Tongue (tissue), 2 donors: Measurements from ENCODE around the gene LRP5. TPM values are rescaled to one million over a fixed set of nuclear protein-coding genes. Genes with fewer than 3 reads are reported as not detected.

Experiments
- DNase-seq: peaks from one replicate; pipeline ENCODE4 v3.0.0-alpha.2; 2015
- total RNA-seq: library from RNA; depleted of rRNA; stranded (reverse); fragments of >200 nt; gene quantifications from one replicate; pipeline ENCODE4 v1.2.3, GENCODE V29; 2014

LRP5 gene
- total RNA-seq = 67.5 TPM

DNA sequence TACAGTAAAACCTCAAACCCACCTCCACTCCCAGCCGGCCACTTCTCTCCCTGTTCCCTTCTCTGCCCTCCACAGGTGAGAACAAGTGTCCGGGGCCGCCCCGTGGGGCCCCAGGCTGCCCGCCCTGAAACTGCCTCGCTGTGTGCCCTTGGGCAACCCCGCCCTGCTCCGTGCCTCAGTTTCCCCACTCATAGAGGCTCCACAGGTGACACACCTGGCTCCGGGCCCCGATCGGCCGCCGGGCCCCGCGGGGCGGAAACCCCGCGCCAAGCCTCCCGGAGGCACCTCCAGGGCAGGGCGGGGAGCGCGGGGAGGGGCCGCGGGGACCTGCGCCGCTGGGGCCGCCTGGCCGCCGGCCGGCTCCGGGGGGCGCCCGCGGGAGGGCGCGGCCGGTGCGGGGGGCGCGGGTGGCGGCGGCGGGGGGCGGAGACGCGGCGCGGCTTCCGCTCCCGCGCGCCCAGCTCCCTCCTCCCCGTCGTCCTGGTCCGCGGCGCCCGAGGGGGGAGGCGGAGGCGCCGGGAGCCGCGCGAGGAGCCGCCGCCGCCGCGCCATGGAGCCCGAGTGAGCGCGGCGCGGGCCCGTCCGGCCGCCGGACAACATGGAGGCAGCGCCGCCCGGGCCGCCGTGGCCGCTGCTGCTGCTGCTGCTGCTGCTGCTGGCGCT, at the start of gene LRP5:
LRP5 (plus strand) TSS at position 475 of the 663 bp plus-strand sequence; CDS start at position 599, 124 bp downstream.
- DNase-seq = peak; percentile 65

DNA sequence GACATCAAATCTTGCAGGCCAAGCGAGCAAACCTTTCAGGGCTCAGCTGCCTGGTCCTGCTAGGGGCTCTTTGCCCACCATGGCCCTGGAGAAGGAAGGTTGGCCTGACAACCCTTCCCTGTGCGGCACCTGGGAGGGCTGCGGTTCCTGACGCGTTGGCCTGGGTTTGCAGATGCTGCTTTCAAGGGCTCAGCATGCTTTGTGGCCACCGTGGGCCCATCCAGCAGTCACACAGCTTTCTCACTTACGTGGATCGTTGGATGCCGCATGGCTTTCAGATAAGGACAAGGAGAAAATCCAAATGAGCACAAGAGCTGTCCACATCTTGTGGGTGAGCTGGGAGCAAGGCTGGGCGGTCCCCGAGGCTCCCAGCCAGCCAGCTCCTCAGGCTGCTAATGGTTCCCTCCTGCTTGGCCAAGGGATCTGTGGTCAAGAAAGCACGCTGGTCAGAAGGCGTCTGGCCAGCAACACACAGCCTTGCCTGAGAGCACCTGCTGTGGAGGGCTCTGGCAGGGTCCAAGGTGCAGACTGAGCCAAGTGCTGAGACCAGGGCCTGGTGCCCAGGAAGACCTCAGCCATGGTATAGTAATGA, 48.9 kb upstream of the LRP5 start:
- no peak for DNase-seq

DNA sequence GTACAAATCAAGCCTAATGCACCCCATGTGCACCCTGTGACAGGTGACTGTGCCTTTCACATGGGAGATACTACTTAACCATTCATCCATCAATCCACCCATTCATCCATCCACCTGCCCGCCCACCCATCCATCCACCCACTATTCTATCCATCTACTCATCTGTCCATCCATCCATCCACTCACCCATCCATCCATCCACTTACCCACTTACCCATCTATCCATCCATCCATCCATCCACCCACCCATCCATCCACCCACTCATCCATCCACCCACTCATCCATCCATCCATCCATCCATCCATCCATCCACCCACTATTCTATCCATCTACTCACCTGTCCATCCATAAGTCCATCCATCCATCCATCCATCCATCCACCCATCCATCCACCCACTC, 48.1 kb upstream of the LRP5 start:
- DNase-seq = no peak

- no peak for DNase-seq
Measured at GRCh38 chr11:68264741-68265540, 47.5 kb upstream of the LRP5 start.

GRCh38 chr11:68266121-68266891, 46.1 kb upstream of the LRP5 start:
- no peak for DNase-seq

DNA sequence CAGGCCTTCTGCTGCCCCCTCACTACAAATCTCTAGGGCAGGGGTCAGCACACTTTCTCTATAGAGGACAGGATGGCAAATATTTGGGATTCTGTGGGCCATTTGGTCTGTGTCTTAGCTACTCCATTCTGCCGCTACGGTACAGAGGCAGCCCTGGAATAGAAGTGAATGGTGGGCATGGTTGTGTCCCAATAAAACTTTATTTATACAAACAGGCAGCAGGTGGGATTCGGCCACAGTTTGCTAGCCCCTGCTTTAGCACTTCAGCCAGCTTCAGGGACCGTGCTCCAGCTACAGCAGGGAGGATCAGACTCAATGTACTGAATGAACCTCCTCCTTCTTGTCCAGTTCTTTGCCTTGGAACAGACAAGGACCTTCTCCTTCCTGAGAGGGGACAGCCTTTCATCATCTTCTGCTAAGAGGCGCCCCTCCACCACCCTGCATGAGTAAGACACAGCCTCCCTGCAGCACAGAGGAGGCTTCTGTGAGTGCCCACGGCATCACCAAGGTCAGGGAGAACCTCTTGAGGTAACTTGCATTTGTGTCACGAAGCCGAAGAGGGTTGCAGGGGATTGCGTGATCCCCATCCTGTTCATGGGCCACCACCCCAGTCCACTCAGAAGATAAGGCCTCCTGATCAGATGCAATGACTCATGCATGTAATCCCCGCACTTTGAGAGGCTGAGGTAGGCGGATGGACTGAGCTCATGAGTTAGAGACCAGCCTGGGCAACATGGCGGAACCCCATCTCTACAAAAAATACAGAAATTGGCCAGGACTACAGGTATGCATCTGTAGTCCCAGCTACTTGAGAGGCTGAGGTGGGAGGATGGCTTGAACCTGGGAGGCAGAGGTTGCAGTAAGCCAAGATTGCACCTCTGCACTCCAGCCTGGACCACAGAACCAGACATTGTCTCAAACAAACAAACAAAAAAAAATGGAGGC, 45.2 kb upstream of the LRP5 start:
- no peak for DNase-seq

GRCh38 chr11:68267881-68268240, 44.5 kb upstream of the LRP5 start:
- no peak for DNase-seq

DNA sequence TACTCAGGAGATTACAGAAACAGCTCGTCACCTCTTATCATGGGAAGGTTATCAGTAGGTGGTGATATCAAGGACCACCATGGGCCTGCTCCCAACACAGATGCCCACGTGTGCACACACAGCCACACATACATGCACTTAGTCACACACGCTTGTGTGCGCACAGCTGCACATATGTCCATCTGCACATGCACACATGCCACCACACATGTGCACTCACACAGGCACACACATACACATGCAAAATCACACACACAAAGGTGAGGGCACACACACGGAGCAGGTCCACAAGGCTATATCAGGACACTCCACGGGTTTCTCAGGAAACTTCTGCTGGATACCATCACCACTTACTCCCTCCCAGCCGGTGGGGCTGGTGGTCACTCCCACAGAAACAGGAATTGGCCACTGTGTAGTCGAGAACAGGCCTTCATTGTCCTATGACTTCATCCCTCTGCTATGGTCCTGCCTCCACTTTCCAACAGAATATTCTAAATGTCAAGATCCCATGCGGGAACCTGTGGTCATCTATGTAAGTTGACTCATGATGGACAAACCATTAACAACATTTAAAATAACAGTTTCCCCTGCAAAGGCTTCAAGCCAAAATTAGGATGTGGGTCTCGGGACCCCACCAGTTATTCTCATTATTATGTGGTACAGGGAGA, 42.8 kb upstream of the LRP5 start:
- DNase-seq = peak; percentile 32

- no peak for DNase-seq
Measured at GRCh38 chr11:68270196-68271022, 42.0 kb upstream of the LRP5 start.

- DNase-seq = peak; percentile 80
Measured at GRCh38 chr11:68271023-68271780, 41.2 kb upstream of the LRP5 start.

DNA sequence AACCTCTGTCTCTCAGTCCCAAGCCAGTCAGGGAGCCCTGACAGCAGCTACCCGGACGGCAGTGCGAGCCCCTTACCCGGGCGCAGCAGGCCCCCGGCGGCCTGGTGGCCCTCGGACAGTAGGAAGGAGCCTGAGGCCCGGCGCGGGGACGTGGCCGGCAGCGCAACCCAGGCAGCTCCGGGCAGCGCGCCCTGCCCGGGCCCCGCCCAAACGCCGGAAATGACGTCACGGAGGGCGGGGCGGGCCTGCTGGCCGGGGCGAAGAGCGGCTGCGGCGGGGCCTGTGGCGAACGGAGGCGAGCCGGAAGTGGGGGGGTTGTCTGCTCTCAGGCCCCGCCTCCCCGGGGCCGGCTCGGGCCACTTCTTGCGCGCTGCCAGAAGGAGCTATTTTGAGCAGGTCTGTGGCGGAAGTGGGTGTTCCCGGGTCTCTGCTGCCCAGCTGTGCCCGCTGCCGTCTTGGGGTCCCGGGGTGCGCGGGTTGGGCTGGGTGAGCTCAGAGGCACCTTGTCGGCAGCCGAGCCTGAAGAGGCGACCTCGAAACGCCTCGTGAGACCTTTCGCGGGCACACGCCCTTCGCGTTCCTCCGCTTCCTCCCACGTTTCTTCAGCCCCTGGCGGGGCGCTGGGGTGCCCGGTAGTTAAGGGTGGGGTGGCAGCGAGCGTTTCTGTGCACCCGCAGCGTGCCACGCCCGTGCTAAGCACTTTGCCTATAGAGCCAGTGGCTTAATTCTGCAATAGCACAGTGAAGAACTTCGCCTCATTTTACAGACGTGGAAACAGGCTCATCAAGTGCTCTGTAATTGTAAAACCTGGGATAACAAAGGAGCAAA, 40.4 kb upstream of the LRP5 start, which contains the start of gene C11orf24:
C11orf24 (minus strand) TSS at position 193 of the 828 bp plus-strand sequence. CDS start 8,206 bp downstream, outside the sequence.
- peak; percentile 98 for DNase-seq

- no peak for DNase-seq
Measured at GRCh38 chr11:68273026-68273738, 39.2 kb upstream of the LRP5 start.

DNA sequence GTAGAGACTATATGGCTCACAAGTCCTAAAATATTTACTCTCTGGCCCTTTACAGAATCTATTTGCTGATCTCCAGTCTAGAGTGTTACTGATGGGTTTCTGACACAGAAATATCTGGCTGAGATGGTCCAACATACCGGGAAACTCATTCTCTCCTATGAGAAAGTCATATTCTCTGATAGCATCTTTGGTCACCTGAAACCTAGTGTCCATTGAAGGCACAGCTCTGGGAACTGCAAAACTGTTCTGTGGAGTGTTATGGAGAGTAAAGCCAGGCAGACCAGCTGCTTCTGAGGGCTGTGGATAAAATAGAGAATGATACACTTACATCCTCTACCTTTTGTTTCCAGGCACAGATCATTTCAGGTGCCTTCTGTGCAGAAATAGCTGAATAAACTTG, 38.1 kb upstream of the LRP5 start:
- DNase-seq = no peak

- no peak for DNase-seq
Measured at GRCh38 chr11:68275721-68276507, 36.5 kb upstream of the LRP5 start.

DNA sequence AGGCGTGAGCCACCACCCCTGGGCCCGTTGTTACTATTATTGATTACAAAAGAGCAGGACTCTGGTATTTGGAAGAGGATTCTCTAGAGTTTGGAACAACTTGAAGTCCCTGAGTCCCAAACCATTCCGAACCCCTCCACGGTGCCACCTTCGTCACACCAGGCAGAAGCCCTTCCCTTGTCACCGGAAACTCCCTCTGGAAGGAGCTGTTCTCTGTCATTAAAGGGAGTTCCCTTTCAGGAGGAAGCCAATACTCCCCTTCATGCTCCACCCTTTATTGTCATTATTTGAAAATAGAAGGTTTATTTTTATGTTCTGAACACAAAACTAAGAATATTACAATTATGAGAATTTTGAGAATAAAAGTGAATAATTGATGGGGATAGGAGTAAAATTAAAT, 35.5 kb upstream of the LRP5 start:
- DNase-seq = no peak

DNA sequence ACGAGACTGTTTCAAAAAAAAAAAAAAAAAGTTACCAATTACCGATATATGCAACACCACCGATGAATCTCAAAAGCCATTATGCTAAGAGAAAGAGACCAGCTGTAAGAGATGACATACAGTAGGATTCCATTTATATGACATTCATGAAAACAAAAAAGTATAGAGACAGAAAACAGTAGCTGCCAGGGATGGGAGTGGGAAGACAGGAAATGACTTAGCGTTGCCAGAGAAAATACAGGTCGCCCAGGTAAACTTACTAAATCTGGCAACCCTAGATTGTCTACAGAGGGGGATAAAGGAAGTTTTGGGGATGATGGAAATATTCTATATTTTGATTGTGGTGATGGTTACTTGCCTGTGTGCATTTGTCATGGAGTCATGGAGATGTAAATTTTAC, 32.7 kb upstream of the LRP5 start:
- no peak for DNase-seq
